Suprapubic skin (tissue), 4 donors: ENCODE data around the gene UBE2F.

Source experiments
- EP300 ChIP-seq: sonication (generic); formaldehyde crosslinking; IDR thresholded peaks from one replicate; pipeline ENCODE4 v1.6.1; 2017; ENCODE audit warnings: antibody characterized with exemption
- POLR2A ChIP-seq, 2 donors: fragments of 450-650 bp; IDR thresholded peaks; one replicate each; pipeline ENCODE4 v1.6.1; 2017; ENCODE audit warnings: antibody characterized with exemption in 2 of 2, mild to moderate bottlenecking in 2 of 2, moderate library complexity in 2 of 2
- POLR2AphosphoS5 ChIP-seq, 3 donors: sonication (generic); formaldehyde crosslinking; IDR thresholded peaks; one replicate each; pipeline ENCODE4 v1.6.1; 2017; ENCODE audit warnings: antibody characterized with exemption in 3 of 3
- TF ChIP-seq, protein P1 (sequence below), 2 donors: fragments of 200-600 bp in 1 of 2; fragments of 450-650 bp in 1 of 2; sonication (generic) in 1 of 2; IDR thresholded peaks; one replicate each; pipeline ENCODE4 v1.5.1; 2016 to 2019; ENCODE audit warnings: antibody characterized with exemption in 2 of 2, mild to moderate bottlenecking in 1 of 2, moderate library complexity in 1 of 2

- TF ChIP-seq, protein P1, sequence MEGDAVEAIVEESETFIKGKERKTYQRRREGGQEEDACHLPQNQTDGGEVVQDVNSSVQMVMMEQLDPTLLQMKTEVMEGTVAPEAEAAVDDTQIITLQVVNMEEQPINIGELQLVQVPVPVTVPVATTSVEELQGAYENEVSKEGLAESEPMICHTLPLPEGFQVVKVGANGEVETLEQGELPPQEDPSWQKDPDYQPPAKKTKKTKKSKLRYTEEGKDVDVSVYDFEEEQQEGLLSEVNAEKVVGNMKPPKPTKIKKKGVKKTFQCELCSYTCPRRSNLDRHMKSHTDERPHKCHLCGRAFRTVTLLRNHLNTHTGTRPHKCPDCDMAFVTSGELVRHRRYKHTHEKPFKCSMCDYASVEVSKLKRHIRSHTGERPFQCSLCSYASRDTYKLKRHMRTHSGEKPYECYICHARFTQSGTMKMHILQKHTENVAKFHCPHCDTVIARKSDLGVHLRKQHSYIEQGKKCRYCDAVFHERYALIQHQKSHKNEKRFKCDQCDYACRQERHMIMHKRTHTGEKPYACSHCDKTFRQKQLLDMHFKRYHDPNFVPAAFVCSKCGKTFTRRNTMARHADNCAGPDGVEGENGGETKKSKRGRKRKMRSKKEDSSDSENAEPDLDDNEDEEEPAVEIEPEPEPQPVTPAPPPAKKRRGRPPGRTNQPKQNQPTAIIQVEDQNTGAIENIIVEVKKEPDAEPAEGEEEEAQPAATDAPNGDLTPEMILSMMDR (IDR thresholded peaks at IDR 0.05), result no peak
- TF ChIP-seq POLR2A (IDR thresholded peaks at IDR 0.05) (no peak), EP300 (no peak), POLR2AphosphoS5 (IDR thresholded peaks at IDR 0.05) (no peak)
Measured at GRCh38 chr2:237922641-237923361, 44.0 kb upstream of the UBE2F start.
